Caco-2 (cell line): ENCODE measurements around the gene KCNH8. TPM values are rescaled to one million over a fixed set of nuclear protein-coding genes. Genes with fewer than 3 reads are reported as not detected.
"Not testable (repeated sequence)": the region's sequence is repeated elsewhere in the genome, so short reads cannot be mapped to it uniquely, and the experiment has no call there.

Experiments used
- Bru-seq: library from RNA; stranded (reverse); fragments of 400-500 nt; gene quantifications from one replicate; lab custom pipeline; 2021; lab: Mats Ljungman, UMichigan
- BruChase-seq, 2 experiments: library from RNA; stranded (reverse); fragments of 400-500 nt; gene quantifications; one replicate each; lab custom pipeline; 2021; lab: Mats Ljungman, UMichigan
- BruUV-seq: library from RNA; stranded (reverse); fragments of 400-500 nt; replicated peaks from 2 replicates; lab custom pipeline; 2021; lab: Mats Ljungman, UMichigan
- CTCF ChIA-PET: fragments of 300-600 bp; sonication (Branson Sonifier 250); formaldehyde crosslinking; loops from one replicate; lab custom pipeline; 2022; ENCODE audit warnings: antibody characterized with exemption; lab: Charles Lee
- POLR2A ChIA-PET: fragments of 300-600 bp; sonication (Branson Sonifier 250); formaldehyde crosslinking; loops from one replicate; lab custom pipeline; 2022; ENCODE audit warnings: antibody characterized with exemption; lab: Charles Lee
- DNase-seq, 2 experiments: peaks; one replicate each; pipeline versions ENCODE4 v3.0.0 to v3.0.0-alpha.2; 2020 to 2022
- H3K27me3 ChIP-seq: replicated peaks from 2 replicates; pipeline ENCODE4 v1.6.0; 2011; ENCODE audit warnings: low read length; ENCODE audit not compliant: control insufficient read depth, insufficient read depth
- H3K36me3 ChIP-seq: 2 replicates; pipeline ENCODE4 v1.5.1; 2011; ENCODE audit warnings: low read length; ENCODE audit not compliant: control insufficient read depth, insufficient read depth
- H3K4me1 ChIP-seq: fragments of 250-450 bp; sonication (Bioruptor Pico); 2 replicates; pipeline ENCODE4 v1.5.1; 2020; ENCODE audit warnings: mild to moderate bottlenecking
- H3K4me3 ChIP-seq: 2 replicates; pipeline ENCODE4 v1.5.1; 2011; ENCODE audit warnings: low read depth, mild to moderate bottlenecking, control low read depth, low read length
- H3K9me3 ChIP-seq: fragments of 250-450 bp; sonication (Bioruptor Pico); 2 replicates; pipeline ENCODE4 v1.5.1; 2020; ENCODE audit warnings: mild to moderate bottlenecking, moderate library complexity
- H3K27ac Mint-ChIP-seq: one replicate; pipeline ENCODE4 v1.8.0; 2022; ENCODE audit warnings: mixed read lengths; ENCODE audit not compliant: unreplicated experiment
- H3K27me3 Mint-ChIP-seq: one replicate; pipeline ENCODE4 v1.8.0; 2022; ENCODE audit warnings: mixed read lengths; ENCODE audit not compliant: insufficient read depth, unreplicated experiment
- H3K36me3 Mint-ChIP-seq: one replicate; pipeline ENCODE4 v1.8.0; 2022; ENCODE audit warnings: mild to moderate bottlenecking, mixed read lengths; ENCODE audit not compliant: insufficient read depth, unreplicated experiment
- H3K4me1 Mint-ChIP-seq: one replicate; pipeline ENCODE4 v1.8.0; 2022; ENCODE audit warnings: low read depth, mixed read lengths; ENCODE audit not compliant: unreplicated experiment
- H3K4me3 Mint-ChIP-seq: one replicate; pipeline ENCODE4 v1.8.0; 2022; ENCODE audit warnings: mild to moderate bottlenecking, moderate library complexity, mixed read lengths; ENCODE audit not compliant: unreplicated experiment
- H3K9me3 Mint-ChIP-seq: one replicate; pipeline ENCODE4 v1.8.0; 2022; ENCODE audit warnings: mixed read lengths; ENCODE audit not compliant: unreplicated experiment
- CTCF ChIP-seq, 2 experiments: fragments of 200-600 bp in 1 of 2; IDR thresholded peaks; 1 replicate in 1 of 2; 2 replicates in 1 of 2; pipeline versions ENCODE4 v1.5.1 to v1.8.0; 2011 to 2022; ENCODE audit warnings: antibody characterized with exemption in 1 of 2, control low read depth in 1 of 2, inconsistent platforms in 1 of 2, low read depth in 1 of 2, low read length in 1 of 2, mild to moderate bottlenecking in 1 of 2, moderate library complexity in 1 of 2; ENCODE audit not compliant: insufficient read depth in 1 of 2, severe bottlenecking in 1 of 2, unreplicated experiment in 1 of 2
- intact Hi-C: fragments of 100-400 bp; cut with micrococcal nuclease; formaldehyde crosslinking; loops from one replicate; pipeline ENCODE4 v1.10.0; 2022; ENCODE audit not compliant: unreplicated experiment
- long read RNA-seq: library from polyadenylated mRNA; stranded (forward); transcript quantifications from one replicate; pipeline ENCODE4 v2.0.0, GENCODE V29; 2022
- total RNA-seq: library from RNA; stranded (reverse); gene quantifications from 2 replicates; pipeline ENCODE4 v1.2.3, GENCODE V29; 2022

KCNH8 gene
- 0.07 and 0.09 TPM in 2 replicates for total RNA-seq
- percentile 18 among the genes with signal in this experiment for Bru-seq, nascent RNA
- BruChase-seq, experiment 1, labeled RNA remaining after a 2-hour chase: percentile 13 among the genes with signal in this experiment
- BruChase-seq, experiment 2, labeled RNA remaining after a 6-hour chase: percentile 10 among the genes with signal in this experiment
- long read RNA-seq: 0 reads

GRCh38 chr3:19147905-19148767, at the start of gene KCNH8:
KCNH8 (plus strand) TSS chr3:19148510; CDS start chr3:19148720, 210 bp downstream.
- Mint-ChIP-seq H3K27ac (peak within 1 kb of the TSS; percentile 78), H3K27me3 (peaks cover 15% of the 10 kb centered on the region), H3K36me3 (no peaks in the 10 kb centered on the region), H3K4me1 (no peaks in the 10 kb centered on the region), H3K9me3 (no peaks in the 10 kb centered on the region), H3K4me3 (peak within 1 kb of the TSS; percentile 87)
- TF ChIP-seq CTCF (IDR thresholded peaks at IDR 0.05; ENCODE audit: insufficient read depth in 1 of 2, low read depth in 1 of 2, low read length in 1 of 2, severe bottlenecking in 1 of 2, unreplicated experiment in 1 of 2): no peak
- no TSS peak for BruUV-seq
- no peaks in the 10 kb centered on the region for H3K27me3 ChIP-seq
- intact Hi-C loops: no loop called here
- peak within 1 kb of the TSS; percentile 61 for H3K4me3 ChIP-seq
- ChIA-PET POLR2A (no interaction called here), CTCF (no interaction called here)
- H3K4me1 ChIP-seq: 0 out of 2 replicates have a peak, but pooled peaks cover 4% of the 10 kb centered on the region
- peak; percentile 16 to 36 for DNase-seq
- no peaks in the 10 kb centered on the region for H3K9me3 ChIP-seq
- no peaks in the 10 kb centered on the region for H3K36me3 ChIP-seq

- H3K4me1 Mint-ChIP-seq, BruUV-seq, H3K27me3 Mint-ChIP-seq, H3K4me1 ChIP-seq, H3K36me3 ChIP-seq, H3K36me3 Mint-ChIP-seq, H3K27me3 ChIP-seq, CTCF ChIA-PET, H3K9me3 Mint-ChIP-seq, H3K9me3 ChIP-seq, intact Hi-C loops, POLR2A ChIA-PET, H3K27ac Mint-ChIP-seq: not testable (repeated sequence)
- H3K4me3 ChIP-seq: peak overlapping the region; percentile 36
- peak; percentile 16 to 49 for DNase-seq
- H3K4me3 Mint-ChIP-seq: peak overlapping the region; percentile 75
These were observed 45.5 kb upstream of the KCNH8 start for GRCh38 chr3:19102654-19103290.

- no TSS peak for BruUV-seq
- no peaks in the 10 kb centered on the region for H3K36me3 Mint-ChIP-seq
- ChIA-PET CTCF (no interaction called here), POLR2A (no interaction called here)
- DNase-seq: no peak
- peaks cover 5% of the 10 kb centered on the region for H3K27me3 Mint-ChIP-seq
- Histone ChIP-seq H3K4me3 (no peak overlapping the region), H3K36me3 (no peaks in the 10 kb centered on the region), H3K9me3 (no peaks in the 10 kb centered on the region), H3K27me3 (no peaks in the 10 kb centered on the region), H3K4me1 (no peaks in the 10 kb centered on the region)
- H3K9me3 Mint-ChIP-seq: no peaks in the 10 kb centered on the region
- H3K4me1 Mint-ChIP-seq: no peaks in the 10 kb centered on the region
- peak overlapping the region; percentile 75 for H3K4me3 Mint-ChIP-seq
- intact Hi-C loops: no loop called here
- TF ChIP-seq CTCF (IDR thresholded peaks at IDR 0.05; ENCODE audit: insufficient read depth in 1 of 2, low read depth in 1 of 2, low read length in 1 of 2, severe bottlenecking in 1 of 2, unreplicated experiment in 1 of 2): no peak
- no peak overlapping the region for H3K27ac Mint-ChIP-seq
These were observed 44.8 kb upstream of the KCNH8 start for GRCh38 chr3:19103510-19103909.
